Mammary epithelial cell (primary cell): Measurements from ENCODE around the gene MSH4.
"Not testable (repeated sequence)": the region's sequence is repeated elsewhere in the genome, so short reads cannot be mapped to it uniquely, and the experiment has no call there.

Experiments
- CTCF ChIP-seq, 2 donors: IDR thresholded peaks in 1 of 2; conservative IDR thresholded peaks in 1 of 2; 2 replicates each; pipeline ENCODE4 v1.5.1; 2011 to 2012; ENCODE audit warnings: inconsistent platforms in 2 of 2, low read length in 2 of 2, mild to moderate bottlenecking in 2 of 2, control low read depth in 1 of 2, low read depth in 1 of 2; ENCODE audit not compliant: insufficient read depth in 1 of 2; ENCODE audit errors: extremely low read depth in 1 of 2
- EZH2 ChIP-seq: IDR thresholded peaks from 2 replicates; pipeline ENCODE4 v1.6.1; 2012; ENCODE audit warnings: low read length, inconsistent platforms, borderline replicate concordance

- TF ChIP-seq CTCF (conservative IDR thresholded peaks at IDR 0.05 in 1 of 2, IDR thresholded peaks at IDR 0.05 in 1 of 2; ENCODE audit: extremely low read depth in 1 of 2, insufficient read depth in 1 of 2, low read depth in 1 of 2, low read length in 2 of 2); EZH2: not testable (repeated sequence)
These were observed 4.8 kb downstream of the MSH4 start for GRCh38 chr1:75801480-75801879.
